Femur (tissue), 1 donor: ENCODE measurements around the gene VLDLR.

Experiments used
- DNase-seq: peaks from one replicate; pipeline ENCODE4 v3.0.0-alpha.2; 2017

VLDLR gene

GRCh38 chr9:2621722-2622460 is at the start of gene VLDLR:
VLDLR (plus strand) TSS chr9:2621787; CDS start chr9:2622190, 403 bp downstream.
- peak; percentile 68 for DNase-seq

- no peak for DNase-seq
Measured at GRCh38 chr9:2574203-2574602, 47.4 kb upstream of the VLDLR start.

GRCh38 chr9:2576631-2577030 is 45.0 kb upstream of the VLDLR start:
- no peak for DNase-seq

GRCh38 chr9:2583308-2584013 is 38.1 kb upstream of the VLDLR start:
- DNase-seq = no peak

- no peak for DNase-seq
Measured at GRCh38 chr9:2591967-2592366, 29.6 kb upstream of the VLDLR start.

- no peak for DNase-seq
Measured at GRCh38 chr9:2593744-2594143, 27.8 kb upstream of the VLDLR start.

- no peak for DNase-seq
Measured at GRCh38 chr9:2595973-2596372, 25.6 kb upstream of the VLDLR start.

- DNase-seq = no peak
Measured at GRCh38 chr9:2597483-2597882, 24.1 kb upstream of the VLDLR start.

- DNase-seq = no peak
Measured at GRCh38 chr9:2599896-2600295, 21.7 kb upstream of the VLDLR start.

- DNase-seq = no peak
Measured at GRCh38 chr9:2600307-2600706, 21.3 kb upstream of the VLDLR start.

- DNase-seq = no peak
Measured at GRCh38 chr9:2601785-2602378, 19.7 kb upstream of the VLDLR start.

- DNase-seq = no peak
Measured at GRCh38 chr9:2602704-2603116, 18.9 kb upstream of the VLDLR start.

GRCh38 chr9:2603621-2604020 is 18.0 kb upstream of the VLDLR start:
- DNase-seq = no peak

- no peak for DNase-seq
Measured at GRCh38 chr9:2605246-2605645, 16.3 kb upstream of the VLDLR start.

GRCh38 chr9:2608276-2608675 is 13.3 kb upstream of the VLDLR start:
- no peak for DNase-seq

GRCh38 chr9:2610985-2611384 is 10.6 kb upstream of the VLDLR start:
- DNase-seq = no peak

GRCh38 chr9:2611961-2612360 is 9.6 kb upstream of the VLDLR start:
- DNase-seq = no peak

- DNase-seq = no peak
Measured at GRCh38 chr9:2613730-2614271, 7.8 kb upstream of the VLDLR start.

- no peak for DNase-seq
Measured at GRCh38 chr9:2615497-2615896, 6.1 kb upstream of the VLDLR start.

GRCh38 chr9:2616692-2617377 is 4.8 kb upstream of the VLDLR start:
- DNase-seq = no peak

- no peak for DNase-seq
Measured at GRCh38 chr9:2618289-2618688, 3.3 kb upstream of the VLDLR start.

- peak; percentile 80 for DNase-seq
Measured at GRCh38 chr9:2620919-2621721, 467 bp upstream of the VLDLR start.
